ENCODE data around the gene EPAS1.
A peak's percentile ranks its signal among the peaks of the same experiment; 100 is the strongest.

EPAS1 gene

DNA sequence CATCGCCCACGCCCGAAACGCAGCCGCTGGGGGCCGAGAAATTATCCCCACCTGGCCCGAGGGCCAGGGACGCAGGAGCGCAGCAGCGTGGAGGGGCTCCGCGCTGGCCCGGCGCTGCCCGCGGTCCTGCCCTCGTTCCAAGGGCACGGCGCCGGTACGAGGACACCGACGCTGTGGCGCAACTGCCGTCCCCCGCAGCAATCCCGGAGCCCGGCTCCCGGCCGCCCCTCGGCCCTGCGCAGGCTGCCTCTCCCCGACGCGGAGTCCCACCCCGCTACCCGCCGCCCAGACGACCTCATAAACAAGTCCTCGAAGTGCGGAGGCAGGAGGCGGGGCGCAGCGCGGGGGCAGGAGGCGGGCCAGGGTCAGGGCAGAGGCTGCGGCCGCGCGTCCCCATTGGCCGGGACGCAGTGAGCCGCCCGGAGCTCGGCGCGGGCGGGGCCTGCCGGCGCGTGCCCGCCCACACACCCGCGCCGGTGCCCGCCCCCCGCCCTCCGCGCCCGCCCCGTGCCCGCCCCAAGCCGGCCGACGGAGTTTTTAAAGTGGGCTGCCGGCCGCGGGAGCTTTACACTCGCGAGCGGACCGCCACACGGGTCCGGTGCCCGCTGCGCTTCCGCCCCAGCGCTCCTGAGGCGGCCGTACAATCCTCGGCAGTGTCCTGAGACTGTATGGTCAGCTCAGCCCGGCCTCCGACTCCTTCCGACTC lies at the start of gene EPAS1:
EPAS1 (plus strand) TSS at position 568 of the 706 bp plus-strand sequence. CDS start 505 bp downstream, outside the sequence.
- peak; percentile 72 for DNase-seq (ENCODE audit: low read depth)

DNA sequence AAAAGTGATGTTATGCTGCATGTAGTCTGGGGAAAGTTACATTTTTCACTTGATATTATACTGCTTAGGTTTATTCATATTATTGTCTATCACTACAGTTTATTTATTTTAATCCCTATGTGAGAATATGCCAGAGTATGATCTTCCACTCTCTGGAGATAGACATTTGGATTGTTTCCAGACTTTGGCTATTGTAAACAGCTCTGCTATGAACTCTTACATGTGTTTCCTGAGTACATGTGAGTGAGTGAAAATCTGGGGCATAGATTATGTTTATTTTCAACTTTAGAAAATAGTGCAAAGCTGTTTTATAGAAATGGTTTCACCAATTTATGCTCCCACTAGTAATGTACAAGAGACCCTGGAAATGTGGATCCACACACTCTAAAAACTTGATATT lies 49.0 kb upstream of the EPAS1 start:
- no peak for DNase-seq (ENCODE audit: low read depth)

DNA sequence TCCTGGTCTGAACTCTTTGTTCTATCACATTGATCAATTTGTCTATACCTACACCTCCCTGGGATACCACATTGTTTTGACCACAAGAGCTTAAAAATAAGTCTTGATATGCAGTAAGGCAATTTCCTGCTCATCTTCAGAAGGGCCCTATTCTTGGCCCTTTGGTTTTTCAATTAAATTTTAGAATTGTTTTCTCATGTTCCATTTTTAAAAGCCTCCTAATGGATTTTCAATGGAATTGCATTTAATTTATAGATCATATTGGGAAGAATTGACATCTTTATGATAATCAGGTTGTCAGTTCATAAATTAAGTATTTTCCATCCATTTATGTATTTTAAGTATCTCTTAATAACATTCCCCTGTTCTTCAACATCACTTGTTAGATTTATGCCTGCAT lies 47.6 kb upstream of the EPAS1 start:
- DNase-seq (ENCODE audit: low read depth), result no peak

DNA sequence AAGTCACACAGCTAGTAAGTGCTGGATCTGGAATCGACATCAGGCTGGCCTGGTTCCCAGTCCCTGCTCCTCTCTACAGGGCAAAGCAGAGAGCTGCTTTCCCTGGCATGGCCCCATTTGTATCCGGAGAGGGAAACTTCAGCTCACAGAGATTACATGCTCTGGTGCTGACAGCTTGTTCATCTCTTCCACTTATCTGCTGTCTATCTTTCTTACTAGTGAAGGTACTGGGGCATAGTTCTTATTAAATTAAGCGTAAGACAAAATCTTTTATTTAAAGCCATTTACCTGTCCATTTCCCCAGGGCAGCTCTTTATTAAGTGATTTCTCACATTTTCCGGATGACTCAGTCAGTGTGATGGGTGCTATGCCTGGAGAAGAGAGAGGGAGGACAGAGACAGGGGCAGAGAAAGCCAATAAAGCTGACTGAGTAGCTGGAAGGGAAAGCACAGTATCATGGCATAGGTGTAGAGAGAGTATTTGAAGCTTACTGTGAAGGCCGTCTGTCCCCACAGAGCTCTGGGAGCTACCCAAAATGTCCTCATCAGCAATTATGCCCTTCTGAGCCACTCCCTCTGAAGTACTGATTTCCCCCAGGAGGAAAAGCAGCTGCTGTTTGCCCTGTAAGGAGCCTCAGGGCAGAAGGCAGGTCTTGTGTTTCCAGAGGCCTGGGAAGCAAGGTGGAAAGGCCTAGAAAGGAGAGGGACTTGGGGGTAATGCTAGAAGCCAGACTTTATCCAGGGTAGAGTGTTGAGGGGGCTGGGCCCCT lies 44.1 kb upstream of the EPAS1 start:
- no peak for DNase-seq (ENCODE audit: low read depth)

DNA sequence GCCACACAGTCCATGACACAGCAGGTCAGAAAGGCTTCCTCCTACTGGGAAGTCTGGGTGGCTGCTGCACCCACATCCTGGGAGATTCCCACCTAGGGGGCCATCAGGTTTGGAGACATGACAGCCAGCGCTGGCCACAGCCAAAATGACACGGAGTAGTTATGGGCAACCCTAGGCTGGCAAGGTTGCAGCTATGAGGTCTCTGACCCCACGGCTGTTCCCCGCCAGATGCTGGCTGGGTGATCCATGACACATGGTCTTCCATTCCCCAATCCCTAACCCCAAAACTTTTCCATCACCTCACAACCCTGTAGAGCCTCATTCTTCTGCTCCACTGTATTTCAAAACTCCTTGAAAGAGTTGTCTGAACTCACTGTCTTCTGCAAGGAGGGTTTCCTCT lies 42.7 kb upstream of the EPAS1 start:
- no peak for DNase-seq (ENCODE audit: low read depth)

DNA sequence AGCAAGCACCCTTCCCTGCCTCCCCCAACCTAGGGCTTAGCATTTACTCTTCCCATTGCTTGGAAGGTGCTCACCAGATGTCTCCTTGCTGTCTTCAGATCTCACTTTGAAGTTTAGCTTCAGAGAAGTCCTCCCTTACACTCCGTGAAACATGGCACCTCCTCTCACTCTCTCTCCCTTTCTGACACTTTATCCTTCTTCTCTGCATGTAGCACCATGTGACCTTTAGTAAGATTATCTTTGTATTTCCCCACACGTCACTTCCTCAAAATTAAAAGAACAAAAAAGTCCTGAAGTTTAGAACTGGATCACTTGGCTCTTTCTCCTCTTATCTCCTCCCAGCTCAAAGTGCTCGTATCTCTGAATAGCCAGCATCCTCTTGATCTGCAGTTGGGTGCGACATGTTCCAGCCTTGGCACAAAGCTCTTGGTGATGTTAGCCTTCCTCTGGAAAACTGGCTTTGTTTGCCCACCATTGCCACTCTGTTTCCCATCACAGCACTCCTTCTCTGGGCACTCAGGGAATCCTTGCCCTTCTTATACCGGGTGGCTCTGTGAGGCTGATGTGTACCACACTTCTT lies 40.6 kb upstream of the EPAS1 start:
- no peak for DNase-seq (ENCODE audit: low read depth)

DNA sequence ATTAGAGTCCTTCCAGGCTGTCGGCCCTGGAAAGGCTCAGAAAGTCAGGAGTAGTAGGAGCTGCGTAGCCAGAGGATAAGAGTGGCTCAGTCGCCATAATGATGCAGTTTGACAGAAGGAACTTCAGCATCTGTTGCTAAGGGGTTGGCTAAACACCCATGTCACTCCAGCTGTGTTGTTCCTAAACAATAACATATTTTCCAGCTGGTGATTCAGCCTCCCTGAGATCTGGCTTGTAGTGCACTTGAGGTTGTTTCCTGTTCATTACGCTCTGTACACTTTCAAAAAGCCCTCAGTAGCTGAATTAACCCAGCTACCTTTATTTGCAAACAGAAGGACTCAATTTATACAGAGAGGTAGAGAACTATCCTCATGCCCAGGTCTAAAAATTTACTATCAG lies 39.7 kb upstream of the EPAS1 start:
- DNase-seq (ENCODE audit: low read depth), result peak; percentile 22

DNA sequence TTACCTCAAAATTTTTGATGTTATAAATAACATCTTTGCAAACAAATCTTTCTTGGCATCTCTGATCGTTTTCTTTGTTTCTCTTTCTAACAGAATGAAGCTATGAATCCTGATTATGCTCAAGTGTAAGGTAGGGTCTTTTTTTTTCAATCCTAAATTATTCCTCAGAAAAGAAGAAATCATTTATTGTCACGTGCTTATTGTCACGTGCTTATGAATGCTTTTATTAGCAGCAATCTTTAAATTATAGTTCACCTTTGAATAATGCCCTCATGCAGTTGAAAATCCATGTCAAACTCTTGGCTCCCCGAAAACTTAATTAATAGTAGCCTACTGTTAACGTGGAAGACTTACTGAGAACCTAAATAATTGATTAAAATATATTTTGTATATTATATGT lies 39.2 kb upstream of the EPAS1 start:
- DNase-seq (ENCODE audit: low read depth), result no peak

DNA sequence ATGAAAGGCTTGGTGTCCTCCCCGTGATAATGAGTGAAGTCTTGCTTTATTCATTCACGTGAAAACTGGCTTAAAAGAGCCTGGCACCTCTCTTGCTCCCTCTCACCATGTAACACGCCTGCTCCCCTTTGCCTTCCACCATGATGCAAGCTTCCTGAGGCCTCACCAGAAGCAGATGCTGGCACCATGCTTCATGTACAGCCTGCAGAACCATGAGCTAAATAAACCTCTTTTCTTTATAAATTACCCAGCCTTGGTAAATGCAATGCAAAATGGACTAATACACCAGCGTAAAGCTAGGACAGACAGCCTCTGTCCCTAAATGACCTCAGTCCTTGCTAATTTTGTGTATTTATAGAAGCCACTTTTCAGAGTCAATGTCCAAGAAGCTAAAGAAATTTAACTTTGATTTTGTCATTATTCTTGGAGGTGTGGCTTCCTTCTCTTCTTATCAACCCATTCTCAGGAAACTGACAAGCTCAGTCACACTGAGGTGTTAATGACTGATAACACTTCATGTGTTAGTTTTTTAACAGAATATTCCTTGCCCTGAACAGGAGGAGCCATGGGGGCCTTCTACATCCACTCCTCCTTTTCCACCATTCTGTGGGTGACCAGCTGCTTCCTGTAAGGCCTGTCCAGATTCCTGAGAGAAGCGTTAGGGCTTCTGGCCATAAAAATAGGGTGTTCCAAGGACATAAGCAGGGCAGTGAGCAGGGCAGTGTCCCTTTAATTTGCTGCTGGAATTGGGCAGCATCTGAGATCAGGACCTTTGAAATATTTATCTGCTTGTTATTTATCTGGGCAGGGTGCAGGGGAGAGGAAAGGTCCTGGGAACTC lies 38.0 kb upstream of the EPAS1 start:
- DNase-seq (ENCODE audit: low read depth), result no peak

DNA sequence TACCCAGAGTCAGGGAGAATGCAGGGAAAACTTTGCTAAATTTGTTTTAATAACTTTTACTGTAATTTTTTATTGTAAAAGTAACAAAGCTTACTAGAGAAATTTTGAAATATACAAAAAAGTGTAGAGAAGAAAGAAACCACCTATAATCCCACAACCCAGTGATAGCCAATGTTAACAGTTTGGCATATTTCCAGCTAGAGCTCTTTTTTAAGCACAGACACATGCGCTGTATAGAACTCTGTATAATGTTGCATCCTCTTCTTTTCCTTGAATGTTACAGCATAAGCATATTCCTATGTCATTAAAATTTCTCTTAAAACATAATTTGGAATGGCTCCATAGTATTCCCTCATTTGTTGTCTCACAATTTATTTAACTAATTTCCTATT lies 37.4 kb upstream of the EPAS1 start:
- no peak for DNase-seq (ENCODE audit: low read depth)

DNA sequence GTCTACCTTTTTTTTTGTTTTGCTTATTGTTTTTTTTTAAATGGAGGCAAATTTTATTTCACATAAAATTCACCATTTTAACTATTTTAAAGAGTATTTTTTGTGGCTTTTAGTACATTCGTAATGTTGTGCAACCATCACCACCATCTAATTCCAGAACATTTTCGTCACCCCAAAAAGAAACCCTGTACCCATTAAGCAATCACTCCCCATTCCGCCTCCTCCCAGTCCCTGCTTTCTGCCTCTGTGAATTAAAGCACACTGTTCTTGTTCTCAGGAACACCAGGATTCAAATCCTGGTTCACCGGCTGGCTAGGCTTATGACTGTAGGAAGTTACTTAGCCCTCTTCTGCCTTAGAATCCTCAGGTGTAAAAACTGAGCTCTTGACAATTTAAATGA lies 36.9 kb upstream of the EPAS1 start:
- no peak for DNase-seq (ENCODE audit: low read depth)

DNA sequence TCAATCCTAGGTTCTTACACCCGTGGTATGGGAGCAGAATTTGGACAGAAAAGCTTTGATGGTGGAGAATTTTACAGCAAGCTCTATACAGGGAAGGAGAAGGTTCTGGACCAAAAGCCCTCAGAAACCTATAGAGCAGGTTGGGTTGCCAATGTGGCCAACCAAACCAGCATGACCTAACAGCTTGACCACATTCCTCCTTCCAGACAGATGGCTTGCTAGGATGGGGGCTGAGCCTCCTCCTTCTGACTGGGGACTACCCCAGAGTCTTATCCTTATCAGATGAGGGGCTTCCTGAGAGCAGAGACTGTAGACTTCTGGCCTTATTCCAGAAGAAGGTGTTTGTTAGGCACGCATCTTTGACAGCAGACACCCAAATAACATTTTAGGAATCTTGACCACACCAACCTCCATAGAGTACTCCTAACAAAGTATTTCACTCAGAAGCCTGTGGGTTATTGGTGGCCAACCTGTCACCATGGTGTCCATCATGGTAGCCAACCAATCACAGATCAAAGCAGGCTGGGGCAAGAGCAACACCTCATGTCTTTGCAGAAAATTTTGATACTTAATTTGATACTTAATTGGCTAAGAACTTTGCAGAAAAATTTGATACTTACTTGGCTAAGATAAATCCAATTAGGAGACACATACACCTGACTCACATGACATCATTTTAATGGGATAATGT lies 34.8 kb upstream of the EPAS1 start:
- no peak for DNase-seq (ENCODE audit: low read depth)

DNA sequence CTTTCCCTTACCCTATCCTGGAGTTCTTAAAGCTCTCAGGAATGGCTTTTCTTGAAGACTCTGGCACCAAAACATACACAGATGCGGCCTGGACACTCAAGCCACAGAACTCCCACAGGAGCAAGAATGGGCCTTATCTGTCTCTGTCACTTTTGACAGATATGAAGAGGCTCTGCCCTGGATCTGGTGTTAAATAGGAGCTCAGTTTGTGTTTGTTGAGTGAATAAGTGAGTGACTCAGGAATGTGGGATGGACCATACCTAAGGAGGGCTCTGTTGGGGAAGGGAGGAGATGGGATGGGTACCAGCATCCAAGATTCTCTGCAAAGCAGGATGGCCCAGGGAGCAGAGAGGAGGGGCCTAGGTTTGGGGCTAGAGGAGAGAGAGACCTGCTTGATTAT lies 33.9 kb upstream of the EPAS1 start:
- DNase-seq (ENCODE audit: low read depth), result no peak

DNA sequence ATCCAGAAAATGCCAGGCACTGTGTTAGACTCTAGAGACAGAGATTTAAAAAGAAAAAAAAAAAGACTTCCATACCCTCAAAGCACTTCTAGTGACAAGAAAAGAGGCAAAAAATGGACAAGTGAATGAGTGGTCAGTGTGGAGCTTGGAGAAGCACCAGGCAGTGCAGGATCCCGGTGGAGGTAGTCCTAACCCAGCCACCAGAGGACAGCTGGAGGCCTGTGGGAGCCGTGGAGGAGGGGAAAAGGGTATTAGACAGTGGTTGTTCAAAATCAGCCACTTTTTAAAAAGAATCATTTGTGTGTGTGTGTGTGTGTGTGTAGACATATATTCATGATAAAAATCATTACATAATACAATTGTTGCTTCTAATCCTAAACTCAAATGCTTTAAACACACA lies 32.8 kb upstream of the EPAS1 start:
- DNase-seq (ENCODE audit: low read depth), result no peak

DNA sequence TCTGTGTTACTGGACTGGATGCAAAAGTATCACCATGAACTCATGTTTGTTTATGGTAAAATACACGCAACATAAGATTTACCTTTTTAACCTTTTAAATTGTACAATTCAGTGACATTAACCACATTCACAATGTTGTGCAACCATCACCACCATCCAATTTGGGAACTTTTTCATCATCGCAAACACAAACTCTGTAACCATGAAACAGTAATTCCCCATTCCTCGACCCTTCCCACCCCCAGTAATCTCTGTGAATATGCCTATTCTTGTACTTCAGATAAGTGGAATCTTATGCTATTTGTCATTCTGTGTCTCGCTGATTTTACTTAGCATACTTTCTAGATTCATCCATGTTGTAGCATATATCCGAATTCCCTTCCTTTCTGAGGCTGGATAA lies 31.1 kb upstream of the EPAS1 start:
- DNase-seq (ENCODE audit: low read depth), result no peak

DNA sequence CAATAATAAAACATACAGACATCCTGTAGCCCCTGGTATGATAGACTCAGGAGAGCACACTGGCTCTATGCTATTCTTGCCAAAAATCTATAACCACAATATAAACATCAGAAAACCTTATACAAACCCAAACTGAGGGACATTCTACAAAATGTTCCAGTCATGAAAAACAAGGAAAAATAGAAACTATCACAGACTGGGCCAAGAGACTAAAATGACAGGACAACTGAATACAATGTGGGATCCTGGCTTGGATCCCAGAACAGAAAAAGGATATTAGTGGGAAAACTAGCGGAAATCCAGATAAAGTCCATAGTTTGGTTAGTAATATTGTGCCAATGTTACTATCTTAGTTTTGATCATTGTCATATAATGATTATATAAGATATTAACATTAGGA lies 29.6 kb upstream of the EPAS1 start:
- no peak for DNase-seq (ENCODE audit: low read depth)

DNA sequence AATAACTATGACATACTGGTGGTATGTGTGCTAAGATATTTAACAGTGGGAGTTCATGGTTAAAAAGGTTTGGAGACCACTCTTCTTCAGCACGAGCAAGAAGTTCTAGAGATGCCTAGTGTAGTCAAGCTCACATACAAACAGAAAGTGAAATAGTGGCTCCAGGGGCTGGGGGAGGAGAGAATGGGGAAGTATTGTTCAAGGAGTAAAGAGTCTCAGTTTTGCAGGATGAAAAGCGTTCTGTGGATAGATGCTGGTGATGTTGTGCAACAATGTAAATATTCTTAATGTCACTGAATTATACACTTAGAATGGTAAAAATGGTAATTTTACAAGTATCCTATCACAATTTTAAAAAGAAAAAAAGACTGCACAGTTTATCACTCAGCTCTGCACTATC lies 29.0 kb upstream of the EPAS1 start:
- DNase-seq (ENCODE audit: low read depth), result no peak

DNA sequence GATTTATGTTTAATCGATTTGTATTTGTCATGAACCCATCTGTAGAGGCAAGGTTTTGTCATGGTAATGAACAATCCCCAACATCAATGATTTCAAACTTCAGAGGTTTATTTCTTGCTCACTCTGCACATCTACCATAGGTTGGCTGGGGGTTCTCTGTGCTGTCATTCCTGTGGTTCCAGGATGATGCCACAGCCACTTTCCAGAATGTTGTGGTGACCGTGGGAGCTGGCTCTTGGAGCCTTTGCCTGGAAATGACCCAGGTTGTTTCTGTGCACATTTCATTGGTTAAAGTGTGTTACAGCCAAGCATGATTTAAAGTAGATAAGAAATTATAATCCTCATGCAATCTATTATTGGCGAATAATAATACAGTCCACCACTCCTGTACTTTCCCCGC lies 28.2 kb upstream of the EPAS1 start:
- DNase-seq (ENCODE audit: low read depth), result no peak

DNA sequence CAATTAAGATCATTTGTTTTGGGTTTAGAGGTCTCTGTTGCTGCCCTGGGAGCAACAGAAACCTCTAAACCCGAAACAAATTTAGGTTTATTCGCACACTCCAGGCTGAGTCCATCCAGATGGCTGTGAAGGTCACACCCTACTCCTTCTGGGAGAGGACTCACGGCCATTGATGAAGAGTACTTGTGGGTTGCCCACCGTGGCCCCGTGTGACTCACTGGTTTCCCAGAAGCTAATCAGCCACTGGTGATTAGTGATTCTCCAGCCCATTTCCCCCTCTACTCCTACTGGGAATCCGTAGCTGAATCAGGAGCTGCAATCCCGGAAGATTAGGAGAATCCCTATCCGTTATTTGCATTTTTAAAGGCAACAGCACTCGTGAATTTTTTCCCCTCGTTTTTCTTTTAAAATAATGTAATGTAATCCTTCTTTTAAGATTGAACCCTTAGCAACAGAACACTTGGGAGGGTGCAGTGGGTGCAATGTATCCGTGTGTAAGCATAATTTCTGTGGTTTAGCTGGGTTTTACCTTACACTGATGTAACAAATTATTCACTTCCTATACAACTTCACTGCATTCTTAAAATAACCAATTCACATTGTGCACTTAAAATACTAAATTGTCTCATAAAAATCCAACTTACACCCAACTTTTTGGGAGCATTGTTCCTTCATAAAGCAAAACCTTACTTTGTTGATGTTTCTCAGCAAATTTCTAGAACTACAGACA lies 27.5 kb upstream of the EPAS1 start:
- no peak for DNase-seq (ENCODE audit: low read depth)

DNA sequence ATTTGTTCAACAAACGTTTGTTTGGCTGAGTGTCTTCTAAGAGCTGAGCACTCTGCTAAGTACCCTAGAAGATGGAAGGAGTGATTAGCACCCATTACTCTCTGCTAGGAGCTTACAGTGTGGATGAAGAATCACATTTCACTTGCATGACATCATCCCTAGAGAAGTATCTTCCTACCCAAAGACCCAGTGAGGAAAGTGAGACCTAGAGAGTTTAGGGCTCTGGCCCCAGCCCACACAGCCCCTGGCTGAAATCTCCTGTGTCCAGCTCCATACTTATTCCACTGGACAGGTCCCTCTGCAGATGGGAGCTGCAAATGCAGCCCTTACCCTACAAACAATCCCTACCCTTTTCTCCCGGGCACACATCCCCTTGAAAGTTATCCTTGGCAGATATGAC lies 26.8 kb upstream of the EPAS1 start:
- DNase-seq (ENCODE audit: low read depth), result no peak

DNA sequence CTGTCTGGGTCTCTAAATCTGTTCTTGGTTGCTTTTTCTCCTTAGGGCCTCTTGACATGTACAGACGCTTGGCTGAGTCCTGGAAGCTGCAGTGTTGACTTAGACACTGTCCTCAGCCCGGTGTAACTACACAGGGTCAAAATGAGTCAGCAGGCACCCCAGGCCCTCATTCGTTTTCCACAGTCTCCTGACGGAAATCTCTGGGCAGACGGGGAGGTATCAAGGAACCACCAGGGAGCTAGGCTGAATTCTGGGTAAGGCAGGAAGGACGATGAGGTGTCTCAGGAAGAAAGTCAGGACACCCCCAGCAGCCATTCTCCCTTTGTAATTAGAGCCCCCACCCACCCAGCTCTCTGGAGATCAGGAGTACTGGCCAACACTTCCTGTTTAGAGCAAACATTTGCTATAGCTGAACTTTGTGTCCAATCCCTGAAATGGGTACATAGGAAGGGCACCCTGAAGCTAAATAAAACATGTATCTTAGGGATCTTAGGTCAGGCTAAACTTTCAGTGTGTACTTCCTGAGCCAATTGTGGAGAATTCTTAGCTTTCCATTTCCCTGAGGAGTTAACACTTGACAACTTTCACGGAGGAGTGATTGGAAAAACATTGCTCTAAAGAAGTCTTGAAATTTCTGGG lies 23.9 kb upstream of the EPAS1 start:
- DNase-seq (ENCODE audit: low read depth), result no peak
